ENCODE results near the gene ABCG1. TPM values are rescaled to one million over a fixed set of nuclear protein-coding genes. Genes with fewer than 3 reads are reported as not detected.

ABCG1 gene
- total and polyA plus RNA-seq, 2 donors (not counting 3 experiments of a cell fraction or from before 2014, with no cell fraction given), result 6.7 to 19.6 TPM

DNA sequence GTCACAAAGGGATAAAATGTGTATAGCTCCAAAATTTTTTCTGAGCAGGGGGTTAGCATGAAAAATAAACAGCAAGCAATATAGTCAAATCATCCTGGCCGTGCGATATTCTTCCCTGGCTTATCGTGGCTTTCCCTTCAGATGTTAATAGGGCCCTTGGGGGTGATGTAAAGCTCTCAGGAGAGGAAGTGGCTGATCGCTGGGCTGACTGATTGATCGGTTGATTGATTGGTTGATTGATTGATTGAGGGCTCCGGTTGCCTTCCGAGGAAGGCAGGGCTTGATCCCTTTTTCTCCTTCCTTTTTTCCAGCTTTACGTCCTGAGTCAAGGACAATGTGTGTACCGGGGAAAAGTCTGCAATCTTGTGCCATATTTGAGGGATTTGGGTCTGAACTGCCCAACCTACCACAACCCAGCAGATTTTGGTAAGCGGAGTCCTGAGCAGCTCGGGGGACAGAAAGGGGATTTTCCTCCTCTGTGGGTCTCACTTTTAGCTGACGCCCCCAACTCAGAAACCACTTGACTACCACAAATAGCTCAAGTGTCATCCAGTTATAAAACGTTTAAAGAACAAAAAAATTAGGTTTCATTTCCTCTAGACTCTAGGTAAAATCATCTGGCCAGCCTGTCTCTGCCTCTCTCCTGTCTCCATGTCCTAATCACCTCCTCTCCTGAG is 66.8 kb downstream of the ABCG1 start:
- CTCF ChIA-PET, result interaction anchor here (1.7 to 2.3 kb wide), 2 partner anchors 24 to 27 kb away, joined by 4 to 9 read pairs; no protein-coding TSS in a partner anchor
- Histone ChIP-seq H3K79me2 (ENCODE audit: control insufficient read depth, insufficient read depth, low read length) (no peaks in the 10 kb centered on the region), H3K36me3 (ENCODE audit: control insufficient read depth in 2 of 2, extremely low read depth in 1 of 2, insufficient read depth in 2 of 2, low read length in 2 of 2) (no peaks in the 10 kb centered on the region), H3K27me3 (ENCODE audit: control insufficient read depth in 2 of 2, insufficient read depth in 2 of 2, low read length in 2 of 2) (no peaks in the 10 kb centered on the region), H2AFZ (ENCODE audit: low read depth, low read length) (no peak overlapping the region), H4K20me1 (replicated peaks; ENCODE audit: control insufficient read depth, extremely low read depth, insufficient read depth, low read length) (no peaks in the 10 kb centered on the region), H3K4me1 (ENCODE audit: control insufficient read depth, extremely low read depth, insufficient read depth, low read length) (no peaks in the 10 kb centered on the region), H3K9ac (replicated peaks; ENCODE audit: extremely low read depth, insufficient read depth, low read length) (no peak overlapping the region), H3K9me1 (replicated peaks; ENCODE audit: control insufficient read depth, extremely low read depth, insufficient read depth, low read length) (no peaks in the 10 kb centered on the region), H3K4me2 (ENCODE audit: insufficient read depth, low read length) (no peak overlapping the region), H3K27ac (ENCODE audit: insufficient read depth, low read depth, low read length) (no peak overlapping the region), H3K9me3 (replicated peaks; ENCODE audit: control insufficient read depth, insufficient read depth, low read length) (no peaks in the 10 kb centered on the region), H3K4me3 (replicated peaks in 1 of 3; ENCODE audit: insufficient read depth in 1 of 3, low read depth in 1 of 3, low read length in 3 of 3) (no peak overlapping the region)
- FAIRE-seq (no peak), DNase-seq (ENCODE audit: low read depth, low spot score) (no peak)
- POLR2A ChIA-PET, result no interaction called here
- BruUV-seq (replicated peaks), result no TSS peak
- dilution Hi-C loops (cut with MboI; ENCODE audit: extremely low pct_ligation_motif_present, low sequenced_read_pairs) (no loop called here), intact Hi-C loops (cut with micrococcal nuclease) (no loop called here)
- TF ChIP-seq, protein P1, sequence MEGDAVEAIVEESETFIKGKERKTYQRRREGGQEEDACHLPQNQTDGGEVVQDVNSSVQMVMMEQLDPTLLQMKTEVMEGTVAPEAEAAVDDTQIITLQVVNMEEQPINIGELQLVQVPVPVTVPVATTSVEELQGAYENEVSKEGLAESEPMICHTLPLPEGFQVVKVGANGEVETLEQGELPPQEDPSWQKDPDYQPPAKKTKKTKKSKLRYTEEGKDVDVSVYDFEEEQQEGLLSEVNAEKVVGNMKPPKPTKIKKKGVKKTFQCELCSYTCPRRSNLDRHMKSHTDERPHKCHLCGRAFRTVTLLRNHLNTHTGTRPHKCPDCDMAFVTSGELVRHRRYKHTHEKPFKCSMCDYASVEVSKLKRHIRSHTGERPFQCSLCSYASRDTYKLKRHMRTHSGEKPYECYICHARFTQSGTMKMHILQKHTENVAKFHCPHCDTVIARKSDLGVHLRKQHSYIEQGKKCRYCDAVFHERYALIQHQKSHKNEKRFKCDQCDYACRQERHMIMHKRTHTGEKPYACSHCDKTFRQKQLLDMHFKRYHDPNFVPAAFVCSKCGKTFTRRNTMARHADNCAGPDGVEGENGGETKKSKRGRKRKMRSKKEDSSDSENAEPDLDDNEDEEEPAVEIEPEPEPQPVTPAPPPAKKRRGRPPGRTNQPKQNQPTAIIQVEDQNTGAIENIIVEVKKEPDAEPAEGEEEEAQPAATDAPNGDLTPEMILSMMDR (IDR thresholded peaks at IDR 0.05; ENCODE audit: extremely low read depth in 1 of 2, insufficient read depth in 1 of 2, low read depth in 1 of 2, low read length in 2 of 2), result no peak
- TF ChIP-seq, protein P2, sequence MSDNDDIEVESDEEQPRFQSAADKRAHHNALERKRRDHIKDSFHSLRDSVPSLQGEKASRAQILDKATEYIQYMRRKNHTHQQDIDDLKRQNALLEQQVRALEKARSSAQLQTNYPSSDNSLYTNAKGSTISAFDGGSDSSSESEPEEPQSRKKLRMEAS (IDR thresholded peaks at IDR 0.05; ENCODE audit: insufficient read depth, insufficient read length), result no peak
- TF ChIP-seq EZH2 (IDR thresholded peaks at IDR 0.05; ENCODE audit: borderline replicate concordance, low read depth, low read length, severe bottlenecking) (no peak), MYC (IDR thresholded peaks at IDR 0.05; ENCODE audit: low read depth, low read length) (no peak), POLR2AphosphoS5 (IDR thresholded peaks at IDR 0.05; ENCODE audit: insufficient read depth, low read depth, low read length) (no peak), FOS (IDR thresholded peaks at IDR 0.05; ENCODE audit: borderline replicate concordance, insufficient read depth, low read length) (no peak), GATA2 (IDR thresholded peaks at IDR 0.05; ENCODE audit: insufficient read depth, insufficient read length, low read depth, low read length) (no peak), POLR2A (IDR thresholded peaks at IDR 0.05; ENCODE audit: low read depth, low read length) (no peak), JUN (IDR thresholded peaks at IDR 0.05; ENCODE audit: borderline replicate concordance, insufficient read depth, insufficient read length, low read depth) (no peak)

All from endothelial cell of umbilical vein (primary cell).